Measurements from ENCODE around the gene PARK7. TPM values are rescaled to one million over a fixed set of nuclear protein-coding genes. Genes with fewer than 3 reads are reported as not detected.

PARK7 gene
- total RNA-seq, 6 experiments from 2014 or later, result 144 to 218 (median 173) TPM

- 21% methylated on average over 8 of the region's 8 CpGs for WGBS (ENCODE audit: insufficient coverage, low coverage, low lambda C conversion rate, missing lambda C conversion rate)
- intact Hi-C loops (cut with DNase I), result loop anchor here in 1 of 2 donors (5.0 kb wide), 1 partner anchor 284 kb away; no protein-coding TSS in a partner anchor
- DNase-seq (no peak), ATAC-seq (no peak)
- TF ChIP-seq POLR2A (IDR thresholded peaks at IDR 0.05), result no peak
- no peak for TF ChIP-seq CTCF (IDR thresholded peaks at IDR 0.05)
- Histone ChIP-seq H3K27me3 (no peaks in the 10 kb centered on the region), H3K36me3 (peaks cover 0 to 15% (median 1%) of the 10 kb centered on the region in 4 donors), H3K9me3 (no peaks in the 10 kb centered on the region), H3K4me3 (peak overlapping the region in 1 of 3 donors; percentile 78), H3K27ac (peak overlapping the region; percentile 97 to 100 (median 100)), H3K4me1 (peaks cover 0 to 35% (median 9%) of the 10 kb centered on the region in 4 donors)
Measured at GRCh38 chr1:8027748-8028570, 66.4 kb downstream of the PARK7 start.

GRCh38 chr1:8028571-8028910, 67.0 kb downstream of the PARK7 start:
- ATAC-seq, result no peak
- 24% methylated on average over 1 of the region's 1 CpG for WGBS (ENCODE audit: insufficient coverage, low coverage, low lambda C conversion rate, missing lambda C conversion rate)
- H3K4me1 ChIP-seq, result peaks cover 0 to 35% (median 9%) of the 10 kb centered on the region in 4 donors
- no peak for DNase-seq
- TF ChIP-seq CTCF (IDR thresholded peaks at IDR 0.05), result no peak
- no peak for TF ChIP-seq POLR2A (IDR thresholded peaks at IDR 0.05)
- peak overlapping the region; percentile 97 to 100 (median 100) for H3K27ac ChIP-seq
- intact Hi-C loops (cut with DNase I), result loop anchor here in 1 of 2 donors (5.0 kb wide), 1 partner anchor 284 kb away; no protein-coding TSS in a partner anchor
- H3K4me3 ChIP-seq, result peak overlapping the region in 1 of 3 donors; percentile 78
- H3K9me3 ChIP-seq, result no peaks in the 10 kb centered on the region
- no peaks in the 10 kb centered on the region for H3K27me3 ChIP-seq
- peaks cover 0 to 9% (median 1%) of the 10 kb centered on the region in 4 donors for H3K36me3 ChIP-seq

GRCh38 chr1:8031176-8031785, 69.8 kb downstream of the PARK7 start:
- ATAC-seq, result no peak
- DNase-seq, result no peak
- WGBS (ENCODE audit: insufficient coverage, low coverage, low lambda C conversion rate, missing lambda C conversion rate), result 69% methylated on average over 9 of the region's 9 CpGs
- Histone ChIP-seq H3K27ac (peak overlapping the region in 2 of 3 donors; percentile 100), H3K9me3 (no peaks in the 10 kb centered on the region), H3K36me3 (no peaks in the 10 kb centered on the region), H3K4me3 (no peak overlapping the region), H3K27me3 (no peaks in the 10 kb centered on the region), H3K4me1 (peaks cover 0 to 35% (median 9%) of the 10 kb centered on the region in 4 donors)
- intact Hi-C loops (cut with DNase I), result loop anchor here in 1 of 2 donors (10.0 kb wide), 1 partner anchor 204 kb away; no protein-coding TSS in a partner anchor
- no peak for TF ChIP-seq POLR2A (IDR thresholded peaks at IDR 0.05)
- TF ChIP-seq CTCF (IDR thresholded peaks at IDR 0.05), result peak; percentile 75 to 81 (median 78)

GRCh38 chr1:8032366-8032910, 70.9 kb downstream of the PARK7 start:
- 100% methylated on average over 1 of the region's 3 CpGs for WGBS (ENCODE audit: insufficient coverage, low coverage, low lambda C conversion rate, missing lambda C conversion rate)
- Histone ChIP-seq H3K27me3 (no peaks in the 10 kb centered on the region), H3K36me3 (no peaks in the 10 kb centered on the region), H3K27ac (no peak overlapping the region), H3K4me1 (peaks cover 0 to 35% (median 9%) of the 10 kb centered on the region in 4 donors), H3K4me3 (no peak overlapping the region), H3K9me3 (no peaks in the 10 kb centered on the region)
- intact Hi-C loops (cut with DNase I), result loop anchor here in 1 of 2 donors (10.0 kb wide), 1 partner anchor 202 kb away; no protein-coding TSS in a partner anchor
- no peak for DNase-seq
- TF ChIP-seq POLR2A (IDR thresholded peaks at IDR 0.05) (no peak), CTCF (IDR thresholded peaks at IDR 0.05) (no peak)
- ATAC-seq, result no peak

All from right lobe of liver (tissue), 6 donors.